ENCODE measurements around the gene GFPT2. TPM values are rescaled to one million over a fixed set of nuclear protein-coding genes. Genes with fewer than 3 reads are reported as not detected.

Gene GFPT2
- total and polyA plus RNA-seq, 2 of the 8 experiments (the other 6 are each of a cell fraction or from before 2014, with no cell fraction given): 83.7 to 143 TPM

- FAIRE-seq (no peak), DNase-seq (ENCODE audit: low read depth in 1 of 2, low spot score in 2 of 2) (no peak)
- no peak overlapping the region for H3K18ac ChIP-seq (ENCODE audit: extremely low read depth, low read length)
- no peak overlapping the region for H3K4me3 ChIP-seq (ENCODE audit: extremely low read depth in 1 of 4, insufficient read depth in 2 of 4, low read depth in 3 of 4, low read length in 4 of 4)
- no peak overlapping the region for H2BK120ac ChIP-seq (replicated peaks; ENCODE audit: low read depth, low read length)
- no peak overlapping the region for H4K91ac ChIP-seq (replicated peaks; ENCODE audit: insufficient read length, low read length)
- H3K79me1 ChIP-seq (ENCODE audit: low read depth, low read length): no peaks in the 10 kb centered on the region
- no peak overlapping the region for H2BK20ac ChIP-seq (ENCODE audit: low read length)
- H3K27me3 ChIP-seq (replicated peaks in 1 of 4; ENCODE audit: control insufficient read depth in 3 of 4, extremely low read depth in 1 of 4, insufficient read depth in 3 of 4, low read length in 3 of 4): no peaks in the 10 kb centered on the region; a peak in 1 of 7 replicates
- ChIA-PET POLR2A (ENCODE audit: partially characterized antibody) (no interaction called here), CTCF (ENCODE audit: partially characterized antibody) (no interaction called here)
- no peak overlapping the region for H3K4me2 ChIP-seq (ENCODE audit: insufficient read depth in 1 of 2, low read depth in 2 of 2, low read length in 2 of 2)
- no peak overlapping the region for H3K27ac ChIP-seq (ENCODE audit: low read depth, low read length)
- H3K36me3 ChIP-seq (ENCODE audit: control insufficient read depth in 2 of 4, insufficient read depth in 4 of 4, low read length in 3 of 4): no peaks in the 10 kb centered on the region
- no peaks in the 10 kb centered on the region for H3K23me2 ChIP-seq (ENCODE audit: low read depth, low read length)
- peak overlapping the region; percentile 57; the same call in 1 of the 2 replicates for H4K8ac ChIP-seq (ENCODE audit: extremely low read depth, insufficient read depth, low read length)
- H2AK5ac ChIP-seq (ENCODE audit: low read depth, low read length): no peak overlapping the region
- no peaks in the 10 kb centered on the region for H3K79me2 ChIP-seq (ENCODE audit: control insufficient read depth in 1 of 2, insufficient read depth in 2 of 2, low read length in 2 of 2)
- TF ChIP-seq CHD1 (IDR thresholded peaks at IDR 0.05; ENCODE audit: low read depth, low read length): no peak
- no peak for TF ChIP-seq JUN (IDR thresholded peaks at IDR 0.05; ENCODE audit: low read depth, low read length)
- no peak for TF ChIP-seq ZNF274 (IDR thresholded peaks at IDR 0.05; ENCODE audit: borderline replicate concordance, extremely low read depth, low read length)
- TF ChIP-seq, protein P1, sequence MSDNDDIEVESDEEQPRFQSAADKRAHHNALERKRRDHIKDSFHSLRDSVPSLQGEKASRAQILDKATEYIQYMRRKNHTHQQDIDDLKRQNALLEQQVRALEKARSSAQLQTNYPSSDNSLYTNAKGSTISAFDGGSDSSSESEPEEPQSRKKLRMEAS (IDR thresholded peaks at IDR 0.05): 0 out of 2 replicates have a peak, but pooled peaks have one; percentile 8
- no peak for TF ChIP-seq TCF12 (IDR thresholded peaks at IDR 0.05; ENCODE audit: low read depth, low read length)
- no peak for TF ChIP-seq CHD2 (IDR thresholded peaks at IDR 0.05; ENCODE audit: low read length)
- TF ChIP-seq SIRT6 (IDR thresholded peaks at IDR 0.05; ENCODE audit: low read length): no peak
- no peak overlapping the region for H2BK15ac ChIP-seq (ENCODE audit: low read length)
- no peak overlapping the region for H3K56ac ChIP-seq (replicated peaks; ENCODE audit: insufficient read length, low read depth, low read length)
- peak overlapping the region; percentile 48; the same call in 1 of the 2 replicates for H2AFZ ChIP-seq (ENCODE audit: low read length)
- no peaks in the 10 kb centered on the region; a peak in 2 of 7 replicates for H3K4me1 ChIP-seq (replicated peaks in 1 of 4; ENCODE audit: control insufficient read depth in 3 of 4, insufficient read depth in 4 of 4, low read length in 3 of 4)
- no peak overlapping the region for H2BK5ac ChIP-seq (ENCODE audit: low read depth, low read length)
- 80% methylated on average over 12 of the region's 12 CpGs; no CpG with 5 or more reads in 1 of the 2 experiments for WGBS, 2 experiments (ENCODE audit: extremely low coverage in 1 of 2, insufficient coverage in 1 of 2, insufficient read length in 1 of 2, insufficient replicate concordance in 2 of 2, low coverage in 1 of 2, low lambda C conversion rate in 2 of 2, missing lambda C conversion rate in 1 of 2)
- H3K9ac ChIP-seq (replicated peaks in 1 of 4; ENCODE audit: extremely low read depth in 1 of 4, low read depth in 3 of 4, low read length in 3 of 4): no peak overlapping the region
- H3K4ac ChIP-seq (replicated peaks; ENCODE audit: insufficient read length, low read depth, low read length): no peak overlapping the region
- H3K23ac ChIP-seq (ENCODE audit: insufficient read length): no peak overlapping the region
- no peaks in the 10 kb centered on the region for H3K9me3 ChIP-seq (ENCODE audit: insufficient read depth in 2 of 2, low read depth in 1 of 2, low read length in 1 of 2)
- H4K20me1 ChIP-seq (replicated peaks in 1 of 2; ENCODE audit: control insufficient read depth in 1 of 2, insufficient read depth in 2 of 2, low read length in 2 of 2): no peaks in the 10 kb centered on the region
- peak overlapping the region; percentile 20 for H4K5ac ChIP-seq (ENCODE audit: insufficient read length, low read depth, low read length)
- no peak overlapping the region for H2BK12ac ChIP-seq (ENCODE audit: low read depth, low read length)
- no peak overlapping the region for H3K14ac ChIP-seq (ENCODE audit: insufficient read length)
These were observed 13.2 kb upstream of the GFPT2 start for GRCh38 chr5:180366326-180366725.

Measured in H1 (cell line).